ENCODE results near the gene ANAPC2.

DNA sequence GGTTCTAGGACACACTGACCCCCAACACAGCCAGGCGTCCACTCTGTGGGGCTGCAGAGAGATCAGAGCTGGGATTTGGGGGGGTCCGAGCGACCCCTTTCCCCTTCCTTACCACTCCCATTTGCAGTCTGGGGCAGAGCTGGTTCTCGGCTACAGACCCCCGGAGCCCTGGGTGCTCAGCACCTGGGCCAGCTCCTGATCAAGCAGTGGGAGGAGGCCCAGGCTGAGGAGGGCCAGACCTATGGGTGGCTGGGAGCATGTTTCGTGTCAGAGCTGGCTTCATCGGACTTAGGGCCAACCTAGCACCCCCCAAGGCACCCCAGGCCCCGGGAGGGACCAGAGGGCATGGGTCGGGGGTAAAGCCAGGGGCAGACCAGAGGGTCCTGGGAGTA is 41.8 kb downstream of the ANAPC2 start:
- no peak for TF ChIP-seq CTCF (IDR thresholded peaks at IDR 0.05)
- no peak for TF ChIP-seq POLR2A (IDR thresholded peaks at IDR 0.05)
